ENCODE data around the gene AKAP17A.
"Not testable (repeated sequence)": the region's sequence is repeated elsewhere in the genome, so short reads cannot be mapped to it uniquely, and the experiment has no call there.

The AKAP17A gene

GRCh38 chrX:1606496-1606895 lies 15.1 kb downstream of the AKAP17A start:
- no peak for DNase-seq

- no peak for DNase-seq
These were observed 17.9 kb downstream of the AKAP17A start for GRCh38 chrX:1609311-1609710.

- DNase-seq, result no peak
These were observed 18.4 kb downstream of the AKAP17A start for GRCh38 chrX:1609762-1610161.

GRCh38 chrX:1610166-1610565 lies 18.8 kb downstream of the AKAP17A start:
- DNase-seq, result no peak

- no peak for DNase-seq
These were observed 19.3 kb downstream of the AKAP17A start for GRCh38 chrX:1610736-1611135.

- DNase-seq, result no peak
These were observed 21.4 kb downstream of the AKAP17A start for GRCh38 chrX:1612641-1613286.

- no peak for DNase-seq
These were observed 23.5 kb downstream of the AKAP17A start, which contains the start of gene ASMT for GRCh38 chrX:1614927-1615326. TSS of gene ASMT (plus strand) at chrX:1615059. CDS start at chrX:1615200, 141 bp downstream.

GRCh38 chrX:1618689-1619088 lies 27.3 kb downstream of the AKAP17A start:
- DNase-seq, result no peak

GRCh38 chrX:1623691-1624090 lies 32.3 kb downstream of the AKAP17A start:
- no peak for DNase-seq

- not testable (repeated sequence) for DNase-seq
These were observed 32.9 kb downstream of the AKAP17A start for GRCh38 chrX:1624158-1624860.

GRCh38 chrX:1624861-1625215 lies 33.4 kb downstream of the AKAP17A start:
- DNase-seq, result not testable (repeated sequence)

GRCh38 chrX:1629244-1629643 lies 37.8 kb downstream of the AKAP17A start:
- DNase-seq, result no peak

GRCh38 chrX:1646009-1646408 lies 54.6 kb downstream of the AKAP17A start:
- DNase-seq, result no peak

- no peak for DNase-seq
These were observed 58.2 kb downstream of the AKAP17A start for GRCh38 chrX:1649621-1650020.

Measured in CD4-positive, alpha-beta T cell treated with Interleukin-15 for 1 hour (primary cell).